IPS-15b (cell line): ENCODE data around the gene PCMTD2.
A peak's percentile ranks its signal among the peaks of the same experiment; 100 is the strongest.

Experiments used
- H3K27me3 ChIP-seq: one replicate; pipeline ENCODE4 v1.6.1; 2013; ENCODE audit warnings: low read length; ENCODE audit not compliant: control insufficient read depth, insufficient read depth
- H3K36me3 ChIP-seq: one replicate; pipeline ENCODE4 v1.6.1; 2013; ENCODE audit warnings: low read length; ENCODE audit not compliant: control insufficient read depth, insufficient read depth
- H3K4me1 ChIP-seq: one replicate; pipeline ENCODE4 v1.6.1; 2013; ENCODE audit warnings: mild to moderate bottlenecking, low read length; ENCODE audit not compliant: control insufficient read depth, insufficient read depth
- H3K4me3 ChIP-seq: one replicate; pipeline ENCODE4 v1.5.1; 2013; ENCODE audit warnings: low read depth, low read length
- H3K9ac ChIP-seq: one replicate; pipeline ENCODE4 v1.6.1; 2013; ENCODE audit warnings: low read depth, mild to moderate bottlenecking, low read length
- H3K9me3 ChIP-seq: one replicate; pipeline ENCODE4 v1.6.1; 2013; ENCODE audit warnings: mild to moderate bottlenecking, low read length; ENCODE audit not compliant: control insufficient read depth, insufficient read depth

PCMTD2 gene

DNA sequence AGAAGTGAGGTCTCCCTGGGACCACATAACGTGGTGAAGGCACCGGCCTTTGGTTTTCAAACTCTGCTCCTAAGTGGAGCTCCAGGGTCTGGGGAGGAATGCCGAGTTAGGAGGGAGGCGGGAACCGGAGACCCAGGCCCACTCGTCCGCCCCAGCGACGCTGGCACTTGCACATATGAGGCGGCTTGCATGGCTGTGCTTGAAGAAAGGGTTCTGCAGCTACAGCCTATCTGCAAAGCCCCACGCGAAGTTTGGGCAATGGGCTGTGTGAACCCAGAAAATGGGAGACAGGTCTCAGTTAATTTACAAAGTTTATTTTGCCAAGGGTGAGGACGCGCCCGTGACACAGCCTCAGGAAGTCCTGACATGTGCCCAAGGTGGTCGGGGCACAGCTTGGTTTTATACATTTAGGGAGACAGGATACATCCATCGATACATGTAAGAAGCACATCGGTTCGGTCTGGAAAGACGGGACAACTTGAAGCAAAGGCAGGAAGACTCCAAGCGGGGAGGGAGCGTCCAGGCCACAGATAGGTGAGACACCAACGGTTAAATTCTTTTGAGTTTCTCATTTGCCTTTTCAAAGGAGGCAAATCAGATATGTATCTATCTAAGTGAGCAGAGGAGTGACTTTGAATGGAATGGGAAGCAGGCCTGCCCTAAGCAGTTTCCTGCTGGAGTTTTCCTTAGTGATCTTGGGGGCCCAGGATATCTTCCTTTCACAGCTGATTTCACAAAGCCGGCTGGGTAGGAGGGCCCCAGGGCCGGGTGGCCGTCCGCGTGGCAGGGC is 782 bp upstream of the PCMTD2 start:
- Histone ChIP-seq H3K36me3 (peaks cover 3% of the 10 kb centered on the region), H3K4me1 (peaks cover 3% of the 10 kb centered on the region), H3K9ac (peak overlapping the region; percentile 51), H3K27me3 (peaks cover 5% of the 10 kb centered on the region), H3K9me3 (no peaks in the 10 kb centered on the region), H3K4me3 (peak overlapping the region; percentile 64)

DNA sequence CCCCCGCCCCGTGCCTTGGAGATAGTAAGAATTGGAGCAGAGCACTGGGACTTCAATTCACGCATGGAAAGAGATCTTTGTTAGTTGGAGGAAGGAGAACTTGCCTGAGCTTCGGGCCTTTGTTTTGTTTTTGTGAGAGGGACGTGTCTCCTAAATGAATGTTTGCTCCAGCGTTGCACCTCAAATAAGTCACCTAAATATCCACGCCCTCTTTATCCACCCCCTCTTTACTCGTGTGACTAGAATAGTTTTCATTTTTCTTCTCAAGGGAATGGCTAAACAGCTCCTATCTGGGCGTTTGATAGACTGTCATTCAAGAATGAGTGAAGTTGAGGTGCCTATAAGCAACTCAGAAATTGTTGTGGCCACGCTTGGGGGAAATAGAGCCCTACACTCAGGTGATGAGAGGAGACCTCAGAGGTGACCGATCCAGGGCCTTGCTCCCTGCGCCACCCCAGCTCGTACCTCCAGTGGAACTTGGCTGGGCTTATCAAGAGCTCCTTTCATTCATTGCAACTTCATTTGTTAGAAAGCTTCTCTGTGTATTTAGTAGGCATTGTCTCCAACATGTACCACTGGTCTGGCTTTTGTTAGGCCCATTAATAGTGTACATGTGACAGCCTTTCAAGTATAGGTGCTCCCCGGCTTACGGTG is 861 bp downstream of the PCMTD2 start:
- H3K4me3 ChIP-seq = peak overlapping the region; percentile 86
- H3K27me3 ChIP-seq = no peaks in the 10 kb centered on the region
- peaks cover 3% of the 10 kb centered on the region for H3K4me1 ChIP-seq
- H3K9me3 ChIP-seq = no peaks in the 10 kb centered on the region
- H3K9ac ChIP-seq = peak overlapping the region; percentile 85
- peaks cover 3% of the 10 kb centered on the region for H3K36me3 ChIP-seq

DNA sequence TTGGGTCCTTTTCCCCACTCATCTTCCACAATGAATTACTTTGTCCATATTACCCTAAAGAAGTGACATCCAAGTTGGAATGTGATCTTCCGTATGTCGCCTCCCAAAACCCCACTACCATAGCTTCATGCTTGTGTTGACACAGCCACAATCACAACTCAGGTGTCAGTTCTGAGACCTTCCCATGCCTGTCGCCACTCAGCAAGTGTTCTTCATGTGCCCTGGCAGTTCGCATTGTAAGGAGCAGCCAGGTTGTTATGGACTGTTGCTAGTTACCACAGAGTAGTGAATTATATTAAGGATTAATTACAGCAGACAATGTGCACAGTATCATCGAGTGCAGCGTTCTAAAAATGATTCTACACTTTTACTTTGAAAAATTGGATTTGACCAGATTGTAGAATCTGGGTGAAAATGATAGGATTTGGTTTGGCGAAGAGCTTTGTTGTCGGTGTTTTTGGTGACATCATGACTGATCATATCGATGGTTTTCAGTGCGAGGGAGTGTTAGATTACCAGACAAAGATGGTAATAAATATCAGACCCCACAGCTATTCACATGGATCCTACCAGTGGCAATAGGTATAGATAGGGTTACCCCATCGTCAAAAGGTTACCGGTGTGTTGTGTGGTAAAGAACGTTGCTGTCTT is 1.7 kb downstream of the PCMTD2 start:
- Histone ChIP-seq H3K9ac (no peak overlapping the region), H3K4me3 (peak overlapping the region; percentile 86), H3K36me3 (peaks cover 3% of the 10 kb centered on the region), H3K9me3 (no peaks in the 10 kb centered on the region), H3K27me3 (no peaks in the 10 kb centered on the region), H3K4me1 (peaks cover 3% of the 10 kb centered on the region)

DNA sequence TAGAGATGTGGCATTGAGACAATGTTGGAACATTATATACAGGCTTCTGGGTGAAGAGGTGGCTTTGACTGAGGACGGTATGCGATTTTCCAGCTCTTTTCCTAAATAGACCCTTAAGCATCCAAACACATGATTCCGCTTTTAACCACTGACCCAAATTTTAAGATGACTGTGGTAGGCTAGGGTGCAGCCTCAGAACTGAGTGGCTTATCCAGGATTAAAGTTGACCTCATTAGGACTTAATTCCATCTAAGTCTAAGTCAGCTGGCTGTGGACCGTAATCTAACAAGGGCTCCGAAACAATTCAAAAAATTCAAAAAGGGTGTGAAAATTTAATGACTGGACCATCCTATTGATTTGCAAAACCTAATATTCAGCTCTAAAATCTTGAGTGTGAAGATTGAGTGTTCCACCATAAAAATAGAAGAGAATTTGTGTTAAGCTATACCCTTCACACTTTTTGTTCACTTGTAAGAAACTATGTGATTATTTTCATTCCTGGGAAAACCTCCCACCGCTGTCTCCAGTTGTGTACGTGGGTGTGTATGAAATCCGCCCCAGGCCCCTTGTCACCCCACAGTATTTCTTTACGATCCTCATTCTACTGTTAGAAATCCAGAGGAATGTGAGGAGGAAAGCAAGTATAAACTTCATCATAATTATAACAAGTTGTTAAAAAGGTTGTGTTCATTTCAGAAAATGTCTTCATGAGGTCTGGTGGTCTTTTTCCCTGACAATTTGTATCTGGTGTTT is 2.7 kb downstream of the PCMTD2 start:
- no peak overlapping the region for H3K9ac ChIP-seq
- peaks cover 3% of the 10 kb centered on the region for H3K4me1 ChIP-seq
- H3K9me3 ChIP-seq = no peaks in the 10 kb centered on the region
- H3K4me3 ChIP-seq = no peak overlapping the region
- no peaks in the 10 kb centered on the region for H3K27me3 ChIP-seq
- H3K36me3 ChIP-seq = peaks cover 3% of the 10 kb centered on the region

DNA sequence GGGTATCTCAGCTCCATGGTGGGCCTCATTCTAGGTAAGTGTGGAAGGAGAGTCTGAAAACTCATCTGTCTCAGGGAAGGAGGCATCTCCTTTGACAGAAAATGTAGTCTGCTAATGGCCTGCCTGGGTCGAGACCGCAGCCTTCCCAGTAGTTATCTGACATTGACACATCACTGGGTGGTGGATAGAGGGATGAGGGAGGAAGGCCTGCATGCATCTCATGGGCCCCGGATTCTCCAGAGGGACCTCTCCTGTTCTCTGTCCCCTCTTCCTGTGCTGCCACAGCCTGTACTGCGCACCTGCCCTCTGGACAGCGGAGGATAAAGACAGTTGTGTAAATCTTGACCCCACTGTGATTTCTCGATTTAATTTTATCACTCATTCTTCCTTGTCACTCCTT is 4.7 kb downstream of the PCMTD2 start:
- Histone ChIP-seq H3K27me3 (no peaks in the 10 kb centered on the region), H3K9ac (no peak overlapping the region), H3K36me3 (peaks cover 5% of the 10 kb centered on the region), H3K4me1 (no peaks in the 10 kb centered on the region), H3K4me3 (no peak overlapping the region), H3K9me3 (no peaks in the 10 kb centered on the region)

DNA sequence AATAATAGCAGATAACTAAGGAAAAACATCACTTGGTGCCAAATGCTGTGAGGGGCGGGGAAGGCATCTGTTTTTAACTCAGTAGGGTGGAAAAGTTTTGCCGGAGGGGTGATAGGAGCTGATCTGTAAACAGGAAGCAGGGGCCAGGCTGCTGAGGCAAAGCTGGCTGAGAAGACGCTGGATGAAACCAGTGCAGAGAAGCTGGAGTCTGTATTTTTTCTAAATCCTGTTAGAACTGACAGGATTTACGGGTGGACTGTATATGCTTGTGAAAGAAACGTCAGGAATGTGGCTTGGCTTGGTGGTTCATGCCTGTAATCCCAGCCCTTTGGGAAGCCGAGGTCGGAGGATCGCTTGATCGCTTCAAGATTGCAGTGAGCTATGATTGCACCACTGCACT is 5.6 kb downstream of the PCMTD2 start:
- peaks cover 7% of the 10 kb centered on the region for H3K36me3 ChIP-seq
- H3K9me3 ChIP-seq = no peaks in the 10 kb centered on the region
- no peak overlapping the region for H3K4me3 ChIP-seq
- no peaks in the 10 kb centered on the region for H3K27me3 ChIP-seq
- H3K4me1 ChIP-seq = no peaks in the 10 kb centered on the region
- peak overlapping the region; percentile 24 for H3K9ac ChIP-seq

DNA sequence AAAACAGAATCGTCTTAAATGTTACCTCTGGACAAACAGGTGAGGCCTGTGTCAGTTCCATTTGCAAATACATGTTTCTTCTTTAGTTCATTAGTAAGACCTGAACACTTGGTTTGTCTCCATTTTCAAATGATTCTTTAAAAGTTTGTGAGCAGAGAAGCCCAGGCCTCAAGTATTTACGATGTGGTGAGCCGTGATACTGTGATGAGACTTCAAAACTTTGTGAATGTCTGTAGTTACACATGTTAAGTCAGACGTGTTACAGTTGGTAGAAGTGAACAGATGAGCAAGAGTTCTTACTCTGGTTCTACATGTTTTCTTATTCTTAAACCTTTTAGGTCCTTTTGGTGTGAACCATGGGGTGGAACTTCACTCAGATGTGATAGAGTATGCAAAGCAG is 8.5 kb downstream of the PCMTD2 start:
- Histone ChIP-seq H3K9ac (no peak overlapping the region), H3K27me3 (no peaks in the 10 kb centered on the region), H3K36me3 (peaks cover 4% of the 10 kb centered on the region), H3K4me3 (no peak overlapping the region), H3K9me3 (no peaks in the 10 kb centered on the region), H3K4me1 (peaks cover 4% of the 10 kb centered on the region)

DNA sequence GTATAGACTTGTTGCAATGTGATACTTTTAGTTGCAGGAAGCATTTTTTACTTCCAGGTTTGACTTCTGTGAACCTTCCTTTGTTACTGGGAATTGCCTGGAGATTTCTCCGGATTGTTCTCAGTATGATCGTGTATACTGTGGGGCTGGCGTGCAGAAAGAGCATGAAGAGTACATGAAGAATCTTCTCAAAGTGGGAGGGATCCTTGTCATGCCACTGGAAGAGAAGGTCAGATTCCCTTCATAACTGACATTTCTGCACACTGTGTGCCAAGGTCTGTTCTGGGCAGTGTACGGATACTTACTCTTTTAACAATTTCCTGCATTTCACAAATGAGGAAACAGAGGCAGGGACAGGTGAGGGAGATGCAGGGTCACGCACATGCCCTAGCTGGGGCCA is 9.7 kb downstream of the PCMTD2 start:
- Histone ChIP-seq H3K36me3 (peaks cover 10% of the 10 kb centered on the region), H3K9ac (no peak overlapping the region), H3K27me3 (no peaks in the 10 kb centered on the region), H3K9me3 (no peaks in the 10 kb centered on the region), H3K4me1 (peaks cover 4% of the 10 kb centered on the region), H3K4me3 (no peak overlapping the region)

DNA sequence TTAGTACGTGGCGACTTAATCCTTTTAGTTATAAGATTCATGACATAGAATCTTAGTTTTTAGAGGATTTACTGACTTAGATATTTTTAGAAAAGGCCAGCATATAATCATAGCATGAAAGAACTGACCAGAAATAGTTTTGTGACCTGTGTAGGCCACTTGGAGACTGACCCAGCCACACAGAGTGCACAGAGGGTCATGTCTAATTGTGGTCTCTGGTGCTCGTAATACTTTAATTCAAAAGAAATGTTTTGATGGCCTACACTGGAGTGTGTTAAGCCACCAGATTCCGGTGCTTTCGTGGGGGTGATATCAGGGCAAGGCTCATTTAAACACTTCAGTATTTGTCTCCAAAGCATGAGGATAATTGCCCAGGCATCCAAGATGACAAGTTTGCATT is 11.4 kb downstream of the PCMTD2 start:
- H3K4me1 ChIP-seq = peaks cover 4% of the 10 kb centered on the region
- no peaks in the 10 kb centered on the region for H3K27me3 ChIP-seq
- no peaks in the 10 kb centered on the region for H3K9me3 ChIP-seq
- no peak overlapping the region for H3K4me3 ChIP-seq
- H3K9ac ChIP-seq = no peak overlapping the region
- peaks cover 12% of the 10 kb centered on the region for H3K36me3 ChIP-seq

DNA sequence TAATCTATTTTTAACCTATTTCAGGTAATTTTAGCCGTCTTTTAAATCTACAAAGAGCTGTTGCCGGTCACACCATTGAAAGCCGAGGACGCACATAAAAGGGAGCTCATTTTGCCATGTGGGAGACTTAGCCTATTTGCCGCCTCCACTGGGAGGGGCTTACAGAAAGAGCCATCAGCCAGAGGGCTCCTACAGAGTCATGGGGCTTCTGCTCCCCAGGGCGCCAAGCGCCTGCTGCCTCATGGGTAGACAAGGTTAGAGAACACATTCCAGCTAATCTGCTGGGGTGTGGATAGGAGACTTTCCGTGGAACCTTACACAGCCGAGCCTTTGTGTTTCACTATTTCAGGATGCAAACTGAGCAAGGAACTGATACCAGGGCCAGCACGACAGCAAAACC is 12.6 kb downstream of the PCMTD2 start:
- Histone ChIP-seq H3K4me3 (no peak overlapping the region), H3K9me3 (no peaks in the 10 kb centered on the region), H3K36me3 (peaks cover 14% of the 10 kb centered on the region), H3K9ac (no peak overlapping the region), H3K27me3 (no peaks in the 10 kb centered on the region), H3K4me1 (peaks cover 4% of the 10 kb centered on the region)

DNA sequence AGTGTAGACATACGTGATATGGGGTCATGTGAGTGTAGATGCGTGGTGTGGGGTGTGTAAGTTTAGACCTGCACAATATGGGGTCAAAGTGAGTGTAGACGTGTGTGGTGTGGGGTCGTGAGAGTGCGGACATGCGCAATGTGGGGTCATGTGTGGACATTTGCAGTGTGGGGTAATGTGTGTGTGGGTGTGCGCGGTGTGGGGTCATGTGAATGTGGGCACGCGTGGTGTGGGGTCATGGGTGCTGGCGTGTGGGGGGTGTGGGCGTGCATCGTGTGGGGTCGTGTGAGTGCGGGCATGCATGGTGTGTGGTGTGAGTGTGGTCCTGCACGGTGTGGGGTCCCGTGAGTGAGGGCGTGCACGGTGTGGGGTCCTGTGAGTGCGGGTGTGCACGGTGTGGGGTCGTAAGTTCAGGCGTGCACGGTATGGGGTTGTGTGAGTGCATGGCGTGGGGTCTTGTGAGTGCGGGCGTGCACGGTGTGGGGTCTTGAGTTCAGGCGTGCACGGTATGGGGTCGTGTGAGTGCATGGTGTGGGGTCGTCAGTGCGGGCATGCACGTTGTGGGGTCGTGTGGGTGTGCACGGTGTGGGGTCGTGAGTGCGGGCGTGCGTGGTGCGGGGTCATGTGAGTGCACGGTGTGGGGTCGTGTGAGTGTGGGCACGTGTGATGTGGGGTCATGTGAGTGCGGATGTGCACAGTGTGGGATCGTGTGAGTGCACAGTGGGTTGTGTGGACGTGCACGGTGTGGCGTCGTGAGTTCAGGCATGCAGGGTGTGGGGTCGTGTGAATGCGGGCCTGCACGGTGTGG is 14.3 kb downstream of the PCMTD2 start:
- no peaks in the 10 kb centered on the region for H3K9me3 ChIP-seq
- H3K36me3 ChIP-seq = peaks cover 16% of the 10 kb centered on the region
- no peak overlapping the region for H3K4me3 ChIP-seq
- no peak overlapping the region for H3K9ac ChIP-seq
- peaks cover 4% of the 10 kb centered on the region for H3K4me1 ChIP-seq
- H3K27me3 ChIP-seq = no peaks in the 10 kb centered on the region
